Keratinocyte (primary cell): ENCODE results near the gene CPAMD8. TPM values are rescaled to one million over a fixed set of nuclear protein-coding genes. Genes with fewer than 3 reads are reported as not detected.

ENCODE experiments used
- DNase-seq: peaks from one replicate; pipeline ENCODE4 v3.0.0-alpha.2; 2011; ENCODE audit warnings: low read depth, missing footprints, low spot score
- FAIRE-seq: peaks from 2 replicates; lab custom pipeline; 2011; peaks lifted over from hg19 to GRCh38; lab: Jason Lieb, UNC
- H2AFZ ChIP-seq: 2 replicates; pipeline ENCODE4 v1.6.0; 2012; ENCODE audit warnings: low read length, control low read depth, inconsistent platforms; ENCODE audit not compliant: control insufficient read depth
- H3K27ac ChIP-seq: 2 replicates; pipeline ENCODE4 v1.5.1; 2011; ENCODE audit warnings: low read length; ENCODE audit not compliant: control insufficient read depth, insufficient read depth
- H3K27me3 ChIP-seq: 3 replicates; pipeline ENCODE4 v1.6.0; 2011; ENCODE audit warnings: low read length; ENCODE audit not compliant: control insufficient read depth, insufficient read depth; ENCODE audit errors: extremely low read depth
- H3K36me3 ChIP-seq, 2 experiments: 2 replicates in 1 of 2; 3 replicates in 1 of 2; pipeline ENCODE4 v1.5.1; 2011; ENCODE audit warnings: low read length in 2 of 2, mild to moderate bottlenecking in 1 of 2; ENCODE audit not compliant: control insufficient read depth in 2 of 2, insufficient read depth in 2 of 2; ENCODE audit errors: extremely low read depth in 1 of 2
- H3K4me1 ChIP-seq: 3 replicates; pipeline ENCODE4 v1.5.1; 2011; ENCODE audit warnings: low read length; ENCODE audit not compliant: control insufficient read depth, insufficient read depth; ENCODE audit errors: extremely low read depth
- H3K4me2 ChIP-seq: 3 replicates; pipeline ENCODE4 v1.6.0; 2011; ENCODE audit warnings: low read depth, low read length; ENCODE audit not compliant: control insufficient read depth, insufficient read depth; ENCODE audit errors: extremely low read depth
- H3K4me3 ChIP-seq, 3 experiments: fragments of 200-600 bp in 1 of 3; sonication (generic) in 1 of 3; 2 replicates in 2 of 3; 3 replicates in 1 of 3; pipeline ENCODE4 v1.5.1; 2011 to 2016; ENCODE audit warnings: low read length in 3 of 3, mild to moderate bottlenecking in 3 of 3, control low read depth in 2 of 3, inconsistent platforms in 1 of 3, low read depth in 1 of 3, mixed read lengths in 1 of 3, mixed run types in 1 of 3, moderate library complexity in 1 of 3; ENCODE audit not compliant: control insufficient read depth in 2 of 3, insufficient read depth in 2 of 3; ENCODE audit errors: extremely low read depth in 1 of 3
- H3K79me2 ChIP-seq: 2 replicates; pipeline ENCODE4 v1.6.0; 2012; ENCODE audit warnings: low read length; ENCODE audit not compliant: control insufficient read depth, insufficient read depth
- H3K9ac ChIP-seq: 3 replicates; pipeline ENCODE4 v1.6.0; 2011; ENCODE audit warnings: low read length; ENCODE audit not compliant: control insufficient read depth, insufficient read depth; ENCODE audit errors: extremely low read depth
- H3K9me1 ChIP-seq: 3 replicates; pipeline ENCODE4 v1.6.0; 2011; ENCODE audit warnings: low read length; ENCODE audit not compliant: control insufficient read depth, insufficient read depth; ENCODE audit errors: extremely low read depth
- H3K9me3 ChIP-seq: 2 replicates; pipeline ENCODE4 v1.5.1; 2012; ENCODE audit warnings: low read depth, low read length; ENCODE audit not compliant: control insufficient read depth
- H4K20me1 ChIP-seq: 3 replicates; pipeline ENCODE4 v1.6.0; 2011; ENCODE audit warnings: low read length; ENCODE audit not compliant: control insufficient read depth, insufficient read depth; ENCODE audit errors: extremely low read depth
- CTCF ChIP-seq, 3 experiments: IDR thresholded peaks in 1 of 3; conservative IDR thresholded peaks in 1 of 3; optimal IDR thresholded peaks in 1 of 3; 2 replicates in 2 of 3; 3 replicates in 1 of 3; pipeline versions ENCODE3 to v1.5.1; 2011; ENCODE audit warnings: low read length in 3 of 3, mild to moderate bottlenecking in 3 of 3, moderate library complexity in 2 of 3, control low read depth in 1 of 3, inconsistent platforms in 1 of 3; ENCODE audit not compliant: insufficient read depth in 2 of 3; ENCODE audit errors: extremely low read depth in 1 of 3
- EZH2 ChIP-seq: IDR thresholded peaks from one replicate; pipeline ENCODE4 v1.6.1; 2012; ENCODE audit warnings: inconsistent platforms, mild to moderate bottlenecking, low read length, moderate library complexity
- dilution Hi-C: fragments of 300-500 bp; cut with MboI; formaldehyde crosslinking; loops from one replicate; pipeline ENCODE4 v1.7.0; 2020; ENCODE audit warnings: low sequenced_read_pairs; ENCODE audit not compliant: extremely low pct_ligation_motif_present
- polyA plus RNA-seq, 5 experiments: library from polyadenylated mRNA; depleted of rRNA in 3 of 5; stranded (reverse) in 3 of 5; stranded (forward) in 1 of 5; unstranded in 1 of 5; fragments of >200 nt; gene quantifications; 1 replicate in 1 of 5; 2 replicates in 3 of 5; 3 replicates in 1 of 5; pipeline versions ENCODE4 v1.2.1 to v1.2.3, GENCODE V29; 2011 to 2012; ENCODE audit warnings: missing spikeins in 2 of 5, low read depth in 1 of 5, low replicate concordance in 1 of 5

CPAMD8 gene
- polyA plus RNA-seq, 1 donor (not counting 4 experiments of a cell fraction or from before 2014, with no cell fraction given) = 0.38 TPM

DNA sequence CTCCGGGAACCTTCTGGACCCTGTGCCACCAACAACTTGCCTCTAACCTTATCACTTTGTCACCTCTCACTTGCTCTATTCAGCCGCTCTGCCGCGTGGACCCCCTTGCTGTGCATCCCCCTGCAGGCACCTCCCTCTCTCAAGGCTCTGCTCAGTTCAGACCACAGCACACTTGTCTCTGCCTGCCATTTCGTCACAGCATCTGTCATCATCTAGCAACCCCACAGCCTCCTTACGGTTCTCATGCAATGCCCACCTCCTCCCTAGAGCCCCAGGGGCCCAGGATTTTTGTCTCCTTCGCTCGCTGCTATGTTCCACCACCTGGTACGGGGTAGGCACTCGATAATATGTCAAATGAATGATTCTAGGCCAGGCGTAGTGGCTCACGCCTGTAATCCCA, 43.8 kb upstream of the CPAMD8 start:
- dilution Hi-C loops = no loop called here
- no peak for TF ChIP-seq EZH2
- H3K9me3 ChIP-seq = no peaks in the 10 kb centered on the region
- H3K9me1 ChIP-seq = no peaks in the 10 kb centered on the region
- no peaks in the 10 kb centered on the region for H3K27me3 ChIP-seq
- H2AFZ ChIP-seq = no peak overlapping the region
- peaks cover 26% of the 10 kb centered on the region for H3K79me2 ChIP-seq
- H4K20me1 ChIP-seq = no peaks in the 10 kb centered on the region
- no peak overlapping the region for H3K4me2 ChIP-seq
- peaks cover 3 to 7% of the 10 kb centered on the region in 2 experiments for H3K36me3 ChIP-seq
- DNase-seq (no peak), FAIRE-seq (no peak)
- H3K4me3 ChIP-seq = no peak overlapping the region
- H3K27ac ChIP-seq = no peak overlapping the region
- no peak overlapping the region for H3K9ac ChIP-seq
- H3K4me1 ChIP-seq = peaks cover 9% of the 10 kb centered on the region

GRCh38 chr19:17069193-17069592, 42.6 kb upstream of the CPAMD8 start:
- H3K27me3 ChIP-seq = no peaks in the 10 kb centered on the region
- FAIRE-seq = no peak
- no peaks in the 10 kb centered on the region for H4K20me1 ChIP-seq
- no peak overlapping the region for H3K4me2 ChIP-seq
- no peaks in the 10 kb centered on the region for H3K9me3 ChIP-seq
- dilution Hi-C loops = no loop called here
- DNase-seq = no peak
- H3K36me3 ChIP-seq = peaks cover 3 to 7% of the 10 kb centered on the region in 2 experiments
- H3K9me1 ChIP-seq = no peaks in the 10 kb centered on the region
- H2AFZ ChIP-seq = no peak overlapping the region
- H3K9ac ChIP-seq = no peak overlapping the region
- peaks cover 25% of the 10 kb centered on the region for H3K79me2 ChIP-seq
- no peak overlapping the region for H3K4me3 ChIP-seq
- TF ChIP-seq CTCF (optimal IDR thresholded peaks at IDR 0.05 in 1 of 3, IDR thresholded peaks at IDR 0.05 in 1 of 3, conservative IDR thresholded peaks at IDR 0.05 in 1 of 3; ENCODE audit: extremely low read depth in 1 of 3, insufficient read depth in 2 of 3, low read length in 3 of 3) (no peak), EZH2 (no peak)
- peaks cover 4% of the 10 kb centered on the region for H3K4me1 ChIP-seq
- no peak overlapping the region for H3K27ac ChIP-seq

DNA sequence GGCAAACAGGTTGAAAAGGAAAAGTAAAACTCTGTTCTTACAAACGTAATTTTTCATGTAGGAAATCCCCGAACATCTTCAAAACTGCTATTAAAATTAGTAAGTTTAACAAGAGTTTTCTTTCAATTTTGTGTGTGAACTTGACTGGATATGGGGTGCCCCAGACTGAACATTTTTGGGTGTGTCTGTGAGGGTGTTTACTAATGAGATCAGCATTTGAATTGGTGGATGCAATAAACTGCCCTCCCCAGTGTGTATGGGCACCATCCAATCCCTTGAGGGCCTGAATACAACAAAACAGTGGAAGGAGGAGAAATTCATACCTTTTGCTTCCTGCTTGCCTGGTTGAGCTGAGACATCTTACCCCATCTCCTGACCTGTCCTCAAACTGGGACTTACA, 36.8 kb upstream of the CPAMD8 start:
- Histone ChIP-seq H3K9me3 (peaks cover 2% of the 10 kb centered on the region), H3K27me3 (no peaks in the 10 kb centered on the region), H3K27ac (no peak overlapping the region), H3K9ac (no peak overlapping the region), H3K4me2 (no peak overlapping the region), H3K4me1 (no peaks in the 10 kb centered on the region), H3K36me3 (peaks cover 0 to 12% of the 10 kb centered on the region in 2 experiments), H3K4me3 (no peak overlapping the region), H3K9me1 (no peaks in the 10 kb centered on the region), H3K79me2 (peaks cover 10% of the 10 kb centered on the region), H4K20me1 (no peaks in the 10 kb centered on the region), H2AFZ (no peak overlapping the region)
- dilution Hi-C loops = no loop called here
- FAIRE-seq (no peak), DNase-seq (no peak)
- TF ChIP-seq CTCF (optimal IDR thresholded peaks at IDR 0.05 in 1 of 3, IDR thresholded peaks at IDR 0.05 in 1 of 3, conservative IDR thresholded peaks at IDR 0.05 in 1 of 3; ENCODE audit: extremely low read depth in 1 of 3, insufficient read depth in 2 of 3, low read length in 3 of 3) = no peak
- TF ChIP-seq EZH2 = no peak
